ENCODE data around the gene PDXK.

The PDXK gene

DNA sequence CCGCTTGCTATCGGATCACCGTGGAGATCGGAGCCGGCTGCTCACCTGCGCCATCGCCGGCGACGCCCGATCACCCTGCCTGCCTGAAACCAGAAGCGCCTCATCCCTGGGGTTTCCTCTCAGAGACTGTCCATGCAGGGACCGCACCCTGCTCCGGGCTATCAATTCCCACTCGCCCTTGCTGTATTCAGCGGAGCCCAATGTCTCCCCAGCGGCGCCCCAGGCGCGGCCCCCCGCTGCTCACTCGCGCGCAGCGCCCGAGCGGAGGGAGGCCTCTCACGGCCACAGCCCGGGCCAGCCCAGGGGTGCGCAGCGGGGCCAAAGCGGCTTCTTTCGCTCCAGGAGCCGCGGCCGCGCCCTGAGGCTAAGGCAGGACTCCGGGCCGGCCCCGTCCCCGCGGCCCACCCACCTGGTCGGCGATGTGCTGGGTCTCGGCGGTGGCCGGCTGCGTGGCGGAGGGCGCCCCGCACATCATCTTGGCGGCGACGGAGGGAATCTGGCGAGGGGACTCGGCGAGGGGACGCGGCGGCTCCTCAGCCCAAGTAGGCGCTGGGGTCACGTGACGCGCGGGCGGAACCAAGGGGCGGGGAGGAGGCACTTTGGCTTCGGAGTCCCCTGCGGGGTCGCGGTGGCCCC lies 57.0 kb downstream of the PDXK start, which contains the start of gene CSTB:
Gene CSTB, minus strand, starts transcription at position 514 of the 636 bp plus-strand sequence. Its CDS starts 39 bp downstream, at position 475.
- WGBS, 2 donors (ENCODE audit: extremely low coverage in 2 of 2, insufficient read length in 2 of 2, insufficient replicate concordance in 1 of 2) = no CpG with 5 or more reads among the region's 71 CpGs
- peak within 1 kb of the TSS; percentile 88 to 99 for H3K4me3 ChIP-seq (ENCODE audit: low read length in 2 of 2)
- peaks cover 6 to 9% of the 10 kb centered on the region in 2 donors for H3K4me1 ChIP-seq (ENCODE audit: control insufficient read depth in 2 of 2, insufficient read depth in 1 of 2, low read depth in 1 of 2, low read length in 2 of 2)
- H3K4ac ChIP-seq (ENCODE audit: low read length) = peak within 1 kb of the TSS; percentile 76
- H2BK15ac ChIP-seq (ENCODE audit: low read length) = peak within 1 kb of the TSS; percentile 85
- peak within 1 kb of the TSS; percentile 63 for H3K27ac ChIP-seq (replicated peaks; ENCODE audit: low read length)
- no peak within 1 kb of the TSS for H2BK120ac ChIP-seq (ENCODE audit: low read depth, low read length)
- H2AFZ ChIP-seq (ENCODE audit: low read length) = peak within 1 kb of the TSS; percentile 99
- H4K8ac ChIP-seq (ENCODE audit: low read depth, low read length) = no peak within 1 kb of the TSS
- H3K4me2 ChIP-seq (ENCODE audit: insufficient read depth, low read length, poor library complexity, severe bottlenecking) = peak within 1 kb of the TSS; percentile 75
- peak within 1 kb of the TSS; percentile 98 for H3K18ac ChIP-seq (ENCODE audit: low read length)
- H3K79me1 ChIP-seq (ENCODE audit: low read depth, low read length) = peaks cover 9% of the 10 kb centered on the region
- H3K9me3 ChIP-seq (replicated peaks in 1 of 2; ENCODE audit: control insufficient read depth in 2 of 2, insufficient read depth in 1 of 2, low read depth in 1 of 2, low read length in 2 of 2) = no peaks in the 10 kb centered on the region
- H3K27me3 ChIP-seq (ENCODE audit: control insufficient read depth in 3 of 3, insufficient read depth in 3 of 3, low read depth in 1 of 3, low read length in 3 of 3) = no peaks in the 10 kb centered on the region
- H3K14ac ChIP-seq (ENCODE audit: low read length) = peak within 1 kb of the TSS; percentile 89
- DNase-seq (ENCODE audit: low spot score) = no peak
- peaks cover 16 to 23% of the 10 kb centered on the region in 2 donors for H3K36me3 ChIP-seq (replicated peaks in 1 of 2; ENCODE audit: control insufficient read depth in 2 of 2, insufficient read depth in 2 of 2, low read length in 2 of 2)
- peak within 1 kb of the TSS; percentile 53 for H2BK5ac ChIP-seq (ENCODE audit: low read length)
- H4K91ac ChIP-seq (ENCODE audit: low read depth, low read length, poor library complexity) = no peak within 1 kb of the TSS
- H3K9ac ChIP-seq (ENCODE audit: low read depth, low read length, poor library complexity) = peak within 1 kb of the TSS; percentile 98
- H2BK12ac ChIP-seq (ENCODE audit: low read length) = no peak within 1 kb of the TSS
- peak within 1 kb of the TSS; percentile 40 for H2AK5ac ChIP-seq (ENCODE audit: low read depth, low read length)
- H3K23ac ChIP-seq (ENCODE audit: low read depth, low read length, poor library complexity) = peak within 1 kb of the TSS; percentile 98

DNA sequence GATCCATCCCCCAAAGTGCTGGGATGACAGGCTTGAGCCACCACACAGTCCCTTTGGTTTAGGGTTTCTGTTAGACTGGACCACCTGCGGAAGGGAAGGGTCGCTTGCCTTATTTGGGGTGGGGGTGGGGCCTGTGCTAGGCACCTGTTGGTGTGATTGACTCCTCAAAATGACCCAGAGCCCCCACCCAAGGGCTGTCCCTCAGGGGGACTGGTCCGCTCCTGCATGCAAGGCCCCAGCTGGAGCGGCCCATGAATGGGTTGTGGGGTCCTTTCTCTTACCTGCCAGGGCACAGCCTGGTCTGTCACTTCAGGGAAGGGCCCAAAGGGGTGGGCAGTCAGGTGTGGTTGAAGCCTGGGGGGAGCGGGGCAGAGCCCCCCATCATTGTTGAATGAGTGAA lies 59.0 kb downstream of the PDXK start:
- Histone ChIP-seq H3K4me2 (ENCODE audit: insufficient read depth, low read length, poor library complexity, severe bottlenecking) (no peak overlapping the region), H3K27me3 (ENCODE audit: control insufficient read depth in 3 of 3, insufficient read depth in 3 of 3, low read depth in 1 of 3, low read length in 3 of 3) (no peaks in the 10 kb centered on the region), H3K9ac (ENCODE audit: low read depth, low read length, poor library complexity) (no peak overlapping the region), H3K4me3 (ENCODE audit: low read length in 2 of 2) (no peak overlapping the region), H2AFZ (ENCODE audit: low read length) (peak overlapping the region; percentile 23), H3K18ac (ENCODE audit: low read length) (peak overlapping the region; percentile 32), H2AK5ac (ENCODE audit: low read depth, low read length) (peak overlapping the region; percentile 78), H3K14ac (ENCODE audit: low read length) (no peak overlapping the region), H3K4me1 (ENCODE audit: control insufficient read depth in 2 of 2, insufficient read depth in 1 of 2, low read depth in 1 of 2, low read length in 2 of 2) (peaks cover 6 to 9% of the 10 kb centered on the region in 2 donors), H2BK5ac (ENCODE audit: low read length) (no peak overlapping the region), H3K23ac (ENCODE audit: low read depth, low read length, poor library complexity) (no peak overlapping the region), H4K8ac (ENCODE audit: low read depth, low read length) (no peak overlapping the region), H2BK12ac (ENCODE audit: low read length) (no peak overlapping the region), H3K27ac (replicated peaks; ENCODE audit: low read length) (no peak overlapping the region), H2BK15ac (ENCODE audit: low read length) (peak overlapping the region; percentile 96), H3K9me3 (replicated peaks in 1 of 2; ENCODE audit: control insufficient read depth in 2 of 2, insufficient read depth in 1 of 2, low read depth in 1 of 2, low read length in 2 of 2) (no peaks in the 10 kb centered on the region), H4K91ac (ENCODE audit: low read depth, low read length, poor library complexity) (no peak overlapping the region), H2BK120ac (ENCODE audit: low read depth, low read length) (no peak overlapping the region), H3K36me3 (replicated peaks in 1 of 2; ENCODE audit: control insufficient read depth in 2 of 2, insufficient read depth in 2 of 2, low read length in 2 of 2) (peaks cover 16 to 18% of the 10 kb centered on the region in 2 donors), H3K4ac (ENCODE audit: low read length) (no peak overlapping the region), H3K79me1 (ENCODE audit: low read depth, low read length) (peaks cover 9% of the 10 kb centered on the region)
- no CpG with 5 or more reads among the region's 5 CpGs for WGBS, 2 donors (ENCODE audit: extremely low coverage in 2 of 2, insufficient read length in 2 of 2, insufficient replicate concordance in 1 of 2)
- no peak for DNase-seq (ENCODE audit: low spot score)

DNA sequence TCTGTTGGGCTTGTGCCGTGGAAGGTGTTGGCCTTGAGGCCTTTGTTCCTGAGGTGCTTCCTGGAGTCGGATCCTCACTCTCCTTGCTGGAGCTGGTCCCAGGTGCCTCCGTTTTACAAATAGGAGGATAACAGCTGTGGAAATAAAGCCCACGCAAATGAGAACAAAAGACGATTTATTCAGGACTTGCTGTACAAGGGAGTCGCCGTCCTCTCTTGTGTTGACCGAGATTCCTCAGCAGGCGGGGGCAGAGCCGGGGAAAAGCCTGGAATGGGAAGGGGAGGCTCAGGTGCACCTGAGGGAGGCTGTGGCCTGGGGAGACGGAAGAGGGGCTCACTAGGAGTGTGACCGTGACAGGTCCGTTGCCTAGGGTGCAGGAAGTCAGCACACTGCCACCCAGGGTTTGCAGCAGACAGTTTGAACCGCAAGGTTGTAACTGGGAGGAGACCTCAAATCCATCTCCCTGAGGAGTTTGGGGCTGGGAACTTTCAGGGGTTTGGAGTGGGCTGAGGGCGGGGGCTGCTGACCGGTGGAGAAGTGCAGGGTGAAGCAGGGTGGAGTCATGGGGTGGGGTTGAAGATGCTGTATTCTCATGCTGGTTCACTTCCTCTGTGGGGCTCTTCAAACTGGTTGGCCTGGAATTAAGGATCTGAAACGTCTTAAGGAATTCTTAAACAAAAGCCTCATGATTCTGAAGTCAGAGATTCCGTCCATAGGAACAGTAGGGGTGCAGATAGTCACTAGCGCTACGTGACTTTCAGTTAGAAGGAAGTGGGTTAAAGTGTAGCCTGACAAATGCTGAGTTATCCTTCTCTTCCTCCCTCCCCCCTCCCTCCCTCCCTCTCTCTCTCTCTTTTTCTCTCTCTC lies 59.8 kb downstream of the PDXK start:
- H3K14ac ChIP-seq (ENCODE audit: low read length) = no peak overlapping the region
- no peak overlapping the region for H3K4me2 ChIP-seq (ENCODE audit: insufficient read depth, low read length, poor library complexity, severe bottlenecking)
- no peak for DNase-seq (ENCODE audit: low spot score)
- H3K79me1 ChIP-seq (ENCODE audit: low read depth, low read length) = peaks cover 9% of the 10 kb centered on the region
- H3K4me1 ChIP-seq (ENCODE audit: control insufficient read depth in 2 of 2, insufficient read depth in 1 of 2, low read depth in 1 of 2, low read length in 2 of 2) = peaks cover 6 to 9% of the 10 kb centered on the region in 2 donors
- WGBS, 2 donors (ENCODE audit: extremely low coverage in 2 of 2, insufficient read length in 2 of 2, insufficient replicate concordance in 1 of 2) = no CpG with 5 or more reads among the region's 20 CpGs
- peak overlapping the region; percentile 23 for H2AFZ ChIP-seq (ENCODE audit: low read length)
- H2AK5ac ChIP-seq (ENCODE audit: low read depth, low read length) = peak overlapping the region; percentile 84
- H2BK12ac ChIP-seq (ENCODE audit: low read length) = no peak overlapping the region
- H3K36me3 ChIP-seq (replicated peaks in 1 of 2; ENCODE audit: control insufficient read depth in 2 of 2, insufficient read depth in 2 of 2, low read length in 2 of 2) = peaks cover 9 to 11% of the 10 kb centered on the region in 2 donors
- peak overlapping the region; percentile 76 for H3K18ac ChIP-seq (ENCODE audit: low read length)
- H3K27me3 ChIP-seq (ENCODE audit: control insufficient read depth in 3 of 3, insufficient read depth in 3 of 3, low read depth in 1 of 3, low read length in 3 of 3) = no peaks in the 10 kb centered on the region
- H4K8ac ChIP-seq (ENCODE audit: low read depth, low read length) = no peak overlapping the region
- H3K23ac ChIP-seq (ENCODE audit: low read depth, low read length, poor library complexity) = peak overlapping the region; percentile 55
- peak overlapping the region; percentile 23 for H3K4ac ChIP-seq (ENCODE audit: low read length)
- H2BK120ac ChIP-seq (ENCODE audit: low read depth, low read length) = no peak overlapping the region
- H2BK15ac ChIP-seq (ENCODE audit: low read length) = peak overlapping the region; percentile 96
- no peak overlapping the region for H3K9ac ChIP-seq (ENCODE audit: low read depth, low read length, poor library complexity)
- H2BK5ac ChIP-seq (ENCODE audit: low read length) = no peak overlapping the region
- no peak overlapping the region for H3K4me3 ChIP-seq (ENCODE audit: low read length in 2 of 2)
- H3K9me3 ChIP-seq (replicated peaks in 1 of 2; ENCODE audit: control insufficient read depth in 2 of 2, insufficient read depth in 1 of 2, low read depth in 1 of 2, low read length in 2 of 2) = no peaks in the 10 kb centered on the region
- no peak overlapping the region for H4K91ac ChIP-seq (ENCODE audit: low read depth, low read length, poor library complexity)
- H3K27ac ChIP-seq (replicated peaks; ENCODE audit: low read length) = no peak overlapping the region

DNA sequence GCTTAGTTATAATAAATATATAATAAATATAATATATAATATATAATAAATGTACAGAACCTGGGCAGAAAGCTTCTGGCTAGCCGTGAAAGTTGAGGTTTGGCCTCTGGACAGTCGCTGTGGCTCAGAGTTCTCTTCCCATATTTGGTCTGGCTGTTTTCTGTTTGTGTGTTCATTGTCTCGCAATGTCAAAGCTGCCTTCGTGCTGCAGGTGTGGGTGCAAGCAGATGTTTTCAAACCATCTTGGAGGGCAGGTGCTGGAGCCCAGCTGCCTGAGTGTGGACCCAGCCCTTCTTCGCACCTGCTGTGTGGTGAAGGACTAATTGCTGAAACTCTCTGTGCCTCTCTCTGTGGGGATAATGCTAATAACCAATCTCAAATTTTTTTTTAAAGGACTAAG lies 60.7 kb downstream of the PDXK start:
- Histone ChIP-seq H3K27ac (replicated peaks; ENCODE audit: low read length) (no peak overlapping the region), H3K4ac (ENCODE audit: low read length) (no peak overlapping the region), H3K4me2 (ENCODE audit: insufficient read depth, low read length, poor library complexity, severe bottlenecking) (no peak overlapping the region), H2BK12ac (ENCODE audit: low read length) (no peak overlapping the region), H3K9me3 (replicated peaks in 1 of 2; ENCODE audit: control insufficient read depth in 2 of 2, insufficient read depth in 1 of 2, low read depth in 1 of 2, low read length in 2 of 2) (no peaks in the 10 kb centered on the region), H3K9ac (ENCODE audit: low read depth, low read length, poor library complexity) (peak overlapping the region; percentile 30), H3K4me3 (ENCODE audit: low read length in 2 of 2) (no peak overlapping the region), H3K36me3 (replicated peaks in 1 of 2; ENCODE audit: control insufficient read depth in 2 of 2, insufficient read depth in 2 of 2, low read length in 2 of 2) (peaks cover under 1 to 1% of the 10 kb centered on the region in 2 donors), H2BK120ac (ENCODE audit: low read depth, low read length) (no peak overlapping the region), H3K27me3 (ENCODE audit: control insufficient read depth in 3 of 3, insufficient read depth in 3 of 3, low read depth in 1 of 3, low read length in 3 of 3) (no peaks in the 10 kb centered on the region), H3K23ac (ENCODE audit: low read depth, low read length, poor library complexity) (no peak overlapping the region), H2AFZ (ENCODE audit: low read length) (no peak overlapping the region), H4K8ac (ENCODE audit: low read depth, low read length) (no peak overlapping the region), H3K79me1 (ENCODE audit: low read depth, low read length) (peaks cover 6% of the 10 kb centered on the region), H3K4me1 (ENCODE audit: control insufficient read depth in 2 of 2, insufficient read depth in 1 of 2, low read depth in 1 of 2, low read length in 2 of 2) (peaks cover 6 to 9% of the 10 kb centered on the region in 2 donors), H4K91ac (ENCODE audit: low read depth, low read length, poor library complexity) (no peak overlapping the region), H3K18ac (ENCODE audit: low read length) (no peak overlapping the region), H2BK5ac (ENCODE audit: low read length) (no peak overlapping the region), H2BK15ac (ENCODE audit: low read length) (no peak overlapping the region), H3K14ac (ENCODE audit: low read length) (no peak overlapping the region), H2AK5ac (ENCODE audit: low read depth, low read length) (no peak overlapping the region)
- no peak for DNase-seq (ENCODE audit: low spot score)
- no CpG with 5 or more reads among the region's 5 CpGs for WGBS, 2 donors (ENCODE audit: extremely low coverage in 2 of 2, insufficient read length in 2 of 2, insufficient replicate concordance in 1 of 2)
